HG02571 (cell line): ENCODE results near the gene EMX1.

Experiments used
- ATAC-seq: cut with Tn5 transposase; IDR thresholded peaks from one replicate; pipeline ENCODE4 v1.9.1; 2021; ENCODE audit warnings: mild to moderate bottlenecking, moderate library complexity; ENCODE audit not compliant: unreplicated experiment

Gene EMX1

GRCh38 chr2:72974436-72974754, 57.1 kb downstream of the EMX1 start:
- ATAC-seq, result no peak

- ATAC-seq, result no peak
Measured at GRCh38 chr2:72975017-72975416, 57.7 kb downstream of the EMX1 start.

GRCh38 chr2:72979896-72980295, 62.6 kb downstream of the EMX1 start:
- ATAC-seq, result no peak

GRCh38 chr2:72980535-72981217, 63.4 kb downstream of the EMX1 start:
- ATAC-seq, result no peak

GRCh38 chr2:72981536-72981935, 64.2 kb downstream of the EMX1 start:
- ATAC-seq, result no peak

GRCh38 chr2:72982219-72982618, 64.9 kb downstream of the EMX1 start:
- ATAC-seq, result no peak

- ATAC-seq, result no peak
Measured at GRCh38 chr2:72982781-72983499, 65.6 kb downstream of the EMX1 start.

GRCh38 chr2:72983500-72984161, 66.3 kb downstream of the EMX1 start:
- ATAC-seq, result no peak

- ATAC-seq, result no peak
Measured at GRCh38 chr2:72984172-72984671, 66.9 kb downstream of the EMX1 start.
